ENCODE data around the gene IRX3.

Gene IRX3

GRCh38 chr16:54303613-54304012, 17.0 kb upstream of the IRX3 start:
- no peak overlapping the region for H3K27ac ChIP-seq (ENCODE audit: low read length, poor library complexity, severe bottlenecking)
- no peak overlapping the region for H3K14ac ChIP-seq (ENCODE audit: low read length in 2 of 2)
- no peak overlapping the region for H3K9ac ChIP-seq (ENCODE audit: low read length)
- H2AFZ ChIP-seq (ENCODE audit: low read depth, low read length), result no peak overlapping the region
- H2BK12ac ChIP-seq (ENCODE audit: low read length in 2 of 2), result no peak overlapping the region
- no peak overlapping the region for H4K91ac ChIP-seq (ENCODE audit: low read length)
- no peak overlapping the region for H3K4me2 ChIP-seq (ENCODE audit: low read length, poor library complexity, severe bottlenecking)
- no peak overlapping the region for H3K4me3 ChIP-seq (ENCODE audit: insufficient read depth in 1 of 2, low read depth in 1 of 2, low read length in 2 of 2)
- H2BK120ac ChIP-seq (ENCODE audit: low read depth, low read length), result no peak overlapping the region
- H2BK15ac ChIP-seq (ENCODE audit: low read depth, poor library complexity, severe bottlenecking), result no peak overlapping the region
- no peak overlapping the region for H4K8ac ChIP-seq (ENCODE audit: low read length)
- no peaks in the 10 kb centered on the region for H3K36me3 ChIP-seq (ENCODE audit: control insufficient read depth in 1 of 2, insufficient read depth in 2 of 2, low read depth in 1 of 2, low read length in 2 of 2)
- no peak overlapping the region for H2AK5ac ChIP-seq (ENCODE audit: low read length, severe bottlenecking)
- no peaks in the 10 kb centered on the region for H3K79me1 ChIP-seq (replicated peaks; ENCODE audit: low read length, poor library complexity, severe bottlenecking)
- H2BK5ac ChIP-seq (ENCODE audit: low read depth, low read length, poor library complexity, severe bottlenecking), result no peak overlapping the region
- 77% methylated on average over 8 of the region's 8 CpGs for WGBS
- H3K4ac ChIP-seq (ENCODE audit: low read depth in 1 of 2, low read length in 2 of 2), result no peak overlapping the region
- H3K4me1 ChIP-seq (ENCODE audit: control insufficient read depth, insufficient read depth, low read depth, low read length), result no peaks in the 10 kb centered on the region
- H3K9me3 ChIP-seq (ENCODE audit: control insufficient read depth, low read length), result peaks cover 9% of the 10 kb centered on the region
- H3K27me3 ChIP-seq (ENCODE audit: control insufficient read depth in 1 of 2, insufficient read depth in 1 of 2, low read length in 2 of 2), result peaks cover 4 to 6% of the 10 kb centered on the region in 2 experiments
- H3K18ac ChIP-seq (ENCODE audit: low read depth in 1 of 2, low read length in 2 of 2), result no peak overlapping the region
- H3K23ac ChIP-seq (ENCODE audit: low read length in 2 of 2), result no peak overlapping the region
- DNase-seq, result no peak

GRCh38 chr16:54297154-54297553, 10.6 kb upstream of the IRX3 start:
- Histone ChIP-seq H2BK5ac (ENCODE audit: low read depth, low read length, poor library complexity, severe bottlenecking) (no peak overlapping the region), H3K4me2 (ENCODE audit: low read length, poor library complexity, severe bottlenecking) (no peak overlapping the region), H2AFZ (ENCODE audit: low read depth, low read length) (no peak overlapping the region), H3K23ac (ENCODE audit: low read length in 2 of 2) (no peak overlapping the region), H3K9me3 (ENCODE audit: control insufficient read depth, low read length) (peaks cover 9% of the 10 kb centered on the region), H2BK15ac (ENCODE audit: low read depth, poor library complexity, severe bottlenecking) (no peak overlapping the region), H3K27me3 (ENCODE audit: control insufficient read depth in 1 of 2, insufficient read depth in 1 of 2, low read length in 2 of 2) (no peaks in the 10 kb centered on the region), H3K79me1 (replicated peaks; ENCODE audit: low read length, poor library complexity, severe bottlenecking) (no peaks in the 10 kb centered on the region), H3K36me3 (ENCODE audit: control insufficient read depth in 1 of 2, insufficient read depth in 2 of 2, low read depth in 1 of 2, low read length in 2 of 2) (no peaks in the 10 kb centered on the region), H4K8ac (ENCODE audit: low read length) (no peak overlapping the region), H4K91ac (ENCODE audit: low read length) (no peak overlapping the region), H3K4ac (ENCODE audit: low read depth in 1 of 2, low read length in 2 of 2) (no peak overlapping the region), H3K4me1 (ENCODE audit: control insufficient read depth, insufficient read depth, low read depth, low read length) (no peaks in the 10 kb centered on the region), H3K14ac (ENCODE audit: low read length in 2 of 2) (no peak overlapping the region), H3K4me3 (ENCODE audit: insufficient read depth in 1 of 2, low read depth in 1 of 2, low read length in 2 of 2) (no peak overlapping the region), H3K9ac (ENCODE audit: low read length) (no peak overlapping the region), H3K18ac (ENCODE audit: low read depth in 1 of 2, low read length in 2 of 2) (no peak overlapping the region), H2BK120ac (ENCODE audit: low read depth, low read length) (no peak overlapping the region), H2AK5ac (ENCODE audit: low read length, severe bottlenecking) (no peak overlapping the region), H3K27ac (ENCODE audit: low read length, poor library complexity, severe bottlenecking) (no peak overlapping the region), H2BK12ac (ENCODE audit: low read length in 2 of 2) (no peak overlapping the region)
- no peak for DNase-seq
- 83% methylated on average over 3 of the region's 3 CpGs for WGBS

GRCh38 chr16:54296543-54296942, 10.0 kb upstream of the IRX3 start:
- H3K27ac ChIP-seq (ENCODE audit: low read length, poor library complexity, severe bottlenecking), result no peak overlapping the region
- no peak overlapping the region for H3K4ac ChIP-seq (ENCODE audit: low read depth in 1 of 2, low read length in 2 of 2)
- H3K14ac ChIP-seq (ENCODE audit: low read length in 2 of 2), result no peak overlapping the region
- H3K9ac ChIP-seq (ENCODE audit: low read length), result no peak overlapping the region
- H2BK120ac ChIP-seq (ENCODE audit: low read depth, low read length), result no peak overlapping the region
- WGBS, result 100% methylated on average over 1 of the region's 1 CpG
- H3K9me3 ChIP-seq (ENCODE audit: control insufficient read depth, low read length), result peaks cover 9% of the 10 kb centered on the region
- H2BK15ac ChIP-seq (ENCODE audit: low read depth, poor library complexity, severe bottlenecking), result no peak overlapping the region
- H2AFZ ChIP-seq (ENCODE audit: low read depth, low read length), result no peak overlapping the region
- H4K8ac ChIP-seq (ENCODE audit: low read length), result no peak overlapping the region
- no peak overlapping the region for H3K4me3 ChIP-seq (ENCODE audit: insufficient read depth in 1 of 2, low read depth in 1 of 2, low read length in 2 of 2)
- H3K4me1 ChIP-seq (ENCODE audit: control insufficient read depth, insufficient read depth, low read depth, low read length), result no peaks in the 10 kb centered on the region
- H3K23ac ChIP-seq (ENCODE audit: low read length in 2 of 2), result no peak overlapping the region
- no peak overlapping the region for H2BK12ac ChIP-seq (ENCODE audit: low read length in 2 of 2)
- no peak overlapping the region for H3K4me2 ChIP-seq (ENCODE audit: low read length, poor library complexity, severe bottlenecking)
- no peak overlapping the region for H3K18ac ChIP-seq (ENCODE audit: low read depth in 1 of 2, low read length in 2 of 2)
- H4K91ac ChIP-seq (ENCODE audit: low read length), result no peak overlapping the region
- H3K36me3 ChIP-seq (ENCODE audit: control insufficient read depth in 1 of 2, insufficient read depth in 2 of 2, low read depth in 1 of 2, low read length in 2 of 2), result no peaks in the 10 kb centered on the region
- no peak for DNase-seq
- no peaks in the 10 kb centered on the region for H3K79me1 ChIP-seq (replicated peaks; ENCODE audit: low read length, poor library complexity, severe bottlenecking)
- H2BK5ac ChIP-seq (ENCODE audit: low read depth, low read length, poor library complexity, severe bottlenecking), result no peak overlapping the region
- no peak overlapping the region for H2AK5ac ChIP-seq (ENCODE audit: low read length, severe bottlenecking)
- H3K27me3 ChIP-seq (ENCODE audit: control insufficient read depth in 1 of 2, insufficient read depth in 1 of 2, low read length in 2 of 2), result peaks cover 0 to 3% of the 10 kb centered on the region in 2 experiments

DNA sequence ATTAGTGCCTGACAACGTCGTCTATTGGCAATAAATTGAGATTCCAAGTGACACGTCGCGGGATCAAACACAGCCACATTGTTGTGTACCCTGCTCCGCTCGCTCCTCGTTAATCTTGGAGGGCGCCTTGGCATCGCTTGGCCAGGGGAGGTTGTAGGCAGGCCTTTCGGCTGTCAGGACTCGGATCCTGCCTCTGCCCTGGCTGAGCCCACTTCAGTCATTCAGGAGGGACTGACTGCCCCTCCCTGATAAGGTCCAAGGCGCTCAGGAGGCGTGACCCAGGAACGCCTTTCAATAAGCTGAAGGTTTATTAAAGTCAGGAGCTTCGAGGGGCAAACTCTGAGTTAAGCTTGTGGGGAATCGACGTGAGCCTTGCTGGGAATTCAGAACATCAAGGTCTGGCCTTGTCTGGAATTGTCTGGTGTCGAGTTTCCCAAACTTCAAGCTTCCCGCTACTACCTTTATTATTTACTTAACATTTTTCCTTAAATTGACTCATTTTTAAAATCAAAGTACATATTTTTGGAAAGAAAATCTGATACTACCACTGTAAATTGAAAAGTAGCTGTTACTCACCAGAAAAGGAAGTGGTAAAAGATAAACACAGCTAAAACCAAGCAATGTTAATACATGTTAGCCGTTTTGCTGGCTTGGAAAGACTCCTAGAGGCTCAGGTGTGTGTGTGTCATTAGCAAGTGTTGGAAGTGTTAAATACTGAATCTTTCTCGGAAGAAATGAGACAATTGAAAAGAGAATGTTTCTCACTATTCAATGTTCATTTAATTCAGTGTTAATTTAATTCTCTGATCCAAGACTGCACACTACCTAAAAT, 5.3 kb upstream of the IRX3 start:
- no peak for DNase-seq
- Histone ChIP-seq H4K91ac (ENCODE audit: low read length) (no peak overlapping the region), H3K79me1 (replicated peaks; ENCODE audit: low read length, poor library complexity, severe bottlenecking) (no peaks in the 10 kb centered on the region), H3K9me3 (ENCODE audit: control insufficient read depth, low read length) (peaks cover 3% of the 10 kb centered on the region), H3K4me3 (ENCODE audit: insufficient read depth in 1 of 2, low read depth in 1 of 2, low read length in 2 of 2) (no peak overlapping the region), H2BK15ac (ENCODE audit: low read depth, poor library complexity, severe bottlenecking) (no peak overlapping the region), H3K9ac (ENCODE audit: low read length) (no peak overlapping the region), H3K18ac (ENCODE audit: low read depth in 1 of 2, low read length in 2 of 2) (no peak overlapping the region), H3K23ac (ENCODE audit: low read length in 2 of 2) (no peak overlapping the region), H3K4ac (ENCODE audit: low read depth in 1 of 2, low read length in 2 of 2) (no peak overlapping the region), H3K4me2 (ENCODE audit: low read length, poor library complexity, severe bottlenecking) (no peak overlapping the region), H2BK120ac (ENCODE audit: low read depth, low read length) (no peak overlapping the region), H4K8ac (ENCODE audit: low read length) (no peak overlapping the region), H2BK5ac (ENCODE audit: low read depth, low read length, poor library complexity, severe bottlenecking) (no peak overlapping the region), H3K27me3 (ENCODE audit: control insufficient read depth in 1 of 2, insufficient read depth in 1 of 2, low read length in 2 of 2) (peaks cover 0 to 43% of the 10 kb centered on the region in 2 experiments), H3K4me1 (ENCODE audit: control insufficient read depth, insufficient read depth, low read depth, low read length) (peaks cover 20% of the 10 kb centered on the region), H2BK12ac (ENCODE audit: low read length in 2 of 2) (no peak overlapping the region), H3K27ac (ENCODE audit: low read length, poor library complexity, severe bottlenecking) (no peak overlapping the region), H3K36me3 (ENCODE audit: control insufficient read depth in 1 of 2, insufficient read depth in 2 of 2, low read depth in 1 of 2, low read length in 2 of 2) (no peaks in the 10 kb centered on the region), H2AFZ (ENCODE audit: low read depth, low read length) (no peak overlapping the region), H2AK5ac (ENCODE audit: low read length, severe bottlenecking) (no peak overlapping the region), H3K14ac (ENCODE audit: low read length in 2 of 2) (no peak overlapping the region)
- WGBS, result 13% methylated on average over 14 of the region's 22 CpGs
